A549 (cell line): Measurements from ENCODE around the gene HOXB7.

ENCODE experiments used
- ATOH8 ChIP-seq: fragments of 250-450 bp; sonication (Bioruptor Pico); IDR thresholded peaks from 2 replicates; pipeline ENCODE4 v1.5.0; 2020; ENCODE audit warnings: low read depth, mild to moderate bottlenecking, moderate library complexity
- BHLHE40 ChIP-seq: IDR thresholded peaks from 2 replicates; pipeline ENCODE4 v1.6.1; 2012; ENCODE audit warnings: low read depth, low read length, inconsistent platforms
- CHD2 ChIP-seq: fragments of 150-350 bp; IDR thresholded peaks from 2 replicates; pipeline ENCODE4 v1.6.1; 2014; ENCODE audit warnings: low read length; ENCODE audit not compliant: partially characterized antibody
- CTCF ChIP-seq: fragments of >200 bp; sonication (Bioruptor Twin); formaldehyde crosslinking; IDR thresholded peaks from 3 replicates; pipeline ENCODE4 v1.5.1; 2016
- EP300 ChIP-seq, 2 experiments: fragments of >200 bp; sonication (Bioruptor Twin); formaldehyde crosslinking; IDR thresholded peaks; 2 replicates in 1 of 2; 3 replicates in 1 of 2; pipeline ENCODE4 v1.6.1; 2016 to 2017
- ESRRA ChIP-seq: fragments of 150-350 bp; IDR thresholded peaks from 2 replicates; pipeline ENCODE4 v1.6.1; 2014; ENCODE audit warnings: mild to moderate bottlenecking, low read length, borderline replicate concordance
- FOSL2 ChIP-seq, 2 experiments: fragments of 450-650 bp in 1 of 2; fragments of >200 bp in 1 of 2; sonication (Bioruptor Twin) in 1 of 2; formaldehyde crosslinking; IDR thresholded peaks; 2 replicates each; pipeline versions ENCODE4 v1.5.0 to v1.6.1; 2016 to 2020; ENCODE audit warnings: mild to moderate bottlenecking in 1 of 2, moderate library complexity in 1 of 2
- HMGXB4 ChIP-seq: fragments of 250-450 bp; sonication (Bioruptor Pico); IDR thresholded peaks from 2 replicates; pipeline ENCODE4 v1.5.0; 2021; ENCODE audit warnings: mild to moderate bottlenecking, moderate library complexity, borderline replicate concordance
- KDM5A ChIP-seq: fragments of 200-600 bp; sonication (generic); IDR thresholded peaks from 2 replicates; pipeline ENCODE4 v1.6.1; 2016; ENCODE audit warnings: antibody characterized with exemption, mild to moderate bottlenecking
- POLR2A ChIP-seq: IDR thresholded peaks from 2 replicates; pipeline ENCODE4 v1.6.1; 2012; ENCODE audit warnings: mild to moderate bottlenecking, low read length
- RAD21 ChIP-seq, 2 experiments: fragments of >200 bp in 1 of 2; sonication (Bioruptor Twin) in 1 of 2; formaldehyde crosslinking in 1 of 2; IDR thresholded peaks in 1 of 2; conservative IDR thresholded peaks in 1 of 2; 2 replicates in 1 of 2; 3 replicates in 1 of 2; pipeline ENCODE4 v1.6.1; 2012 to 2018; ENCODE audit warnings: inconsistent platforms in 1 of 2
- RFX5 ChIP-seq: fragments of 450-650 bp; IDR thresholded peaks from 2 replicates; pipeline ENCODE4 v1.7.1; 2014; ENCODE audit warnings: antibody characterized with exemption, mild to moderate bottlenecking, moderate library complexity
- SREBF2 ChIP-seq: fragments of 450-650 bp; IDR thresholded peaks from 2 replicates; pipeline ENCODE4 v1.6.1; 2014; ENCODE audit warnings: mild to moderate bottlenecking, moderate library complexity
- ZFP36 ChIP-seq: fragments of 450-650 bp; IDR thresholded peaks from 2 replicates; pipeline ENCODE4 v1.6.1; 2014; ENCODE audit warnings: borderline replicate concordance; ENCODE audit not compliant: partially characterized antibody

- no peak for TF ChIP-seq EP300 (IDR thresholded peaks at IDR 0.05)
- no peak for TF ChIP-seq HMGXB4
- no peak; the same call in 2 of the 3 replicates for TF ChIP-seq CTCF
- TF ChIP-seq RFX5 = no peak
- TF ChIP-seq POLR2A = peak; percentile 31; the same call in 1 of the 2 replicates
- TF ChIP-seq RAD21 (conservative IDR thresholded peaks at IDR 0.05 in 1 of 2, IDR thresholded peaks at IDR 0.05 in 1 of 2) = no peak
- TF ChIP-seq ZFP36 = no peak
- no peak for TF ChIP-seq CHD2
- no peak for TF ChIP-seq ESRRA
- no peak for TF ChIP-seq KDM5A
- TF ChIP-seq FOSL2 (IDR thresholded peaks at IDR 0.05) = no peak
- TF ChIP-seq FOSL2 (CRISPR knock-in tag; IDR thresholded peaks at IDR 0.05) = no peak
- TF ChIP-seq SREBF2 = no peak
- TF ChIP-seq BHLHE40 = no peak
- no peak for TF ChIP-seq ATOH8 (CRISPR knock-in tag)
Observed at GRCh38 chr17:48612854-48613691, 2.3 kb upstream of the HOXB7 start.
